ENCODE results near the gene ASAP3. TPM values are rescaled to one million over a fixed set of nuclear protein-coding genes. Genes with fewer than 3 reads are reported as not detected.
A peak's percentile ranks its signal among the peaks of the same experiment; 100 is the strongest.

The ASAP3 gene
- total RNA-seq, 1 donor from 2014 or later, result 36.4 TPM

GRCh38 chr1:23424293-23425192, 59.4 kb downstream of the ASAP3 start, which contains the start of gene TCEA3:
TCEA3 (minus strand) TSS chr1:23424748; CDS start chr1:23424633, 115 bp downstream.
- Mint-ChIP-seq H3K4me3 (ENCODE audit: unreplicated experiment) (peak within 1 kb of the TSS; percentile 84), H3K4me1 (ENCODE audit: unreplicated experiment) (peaks cover 19% of the 10 kb centered on the region), H3K27me3 (ENCODE audit: unreplicated experiment) (peaks cover 22% of the 10 kb centered on the region), H3K9me3 (ENCODE audit: unreplicated experiment) (no peaks in the 10 kb centered on the region), H3K36me3 (ENCODE audit: low read depth, unreplicated experiment) (peaks cover 19% of the 10 kb centered on the region), H3K27ac (ENCODE audit: unreplicated experiment) (peak within 1 kb of the TSS; percentile 2)
- DNase-seq (ENCODE audit: low spot score), result no peak
- no peak for TF ChIP-seq CTCF (IDR thresholded peaks at IDR 0.05; ENCODE audit: unreplicated experiment)

- peak overlapping the region; percentile 2 for H3K27ac Mint-ChIP-seq (ENCODE audit: unreplicated experiment)
- DNase-seq (ENCODE audit: low spot score), result no peak
- peaks cover 25% of the 10 kb centered on the region for H3K27me3 Mint-ChIP-seq (ENCODE audit: unreplicated experiment)
- no peak for TF ChIP-seq CTCF (IDR thresholded peaks at IDR 0.05; ENCODE audit: unreplicated experiment)
- H3K4me3 Mint-ChIP-seq (ENCODE audit: unreplicated experiment), result peak overlapping the region; percentile 78
- H3K36me3 Mint-ChIP-seq (ENCODE audit: low read depth, unreplicated experiment), result peaks cover 16% of the 10 kb centered on the region
- H3K9me3 Mint-ChIP-seq (ENCODE audit: unreplicated experiment), result no peaks in the 10 kb centered on the region
- H3K4me1 Mint-ChIP-seq (ENCODE audit: unreplicated experiment), result peaks cover 23% of the 10 kb centered on the region
These were observed 60.3 kb downstream of the ASAP3 start for GRCh38 chr1:23423415-23424292.

GRCh38 chr1:23422941-23423340, 61.0 kb downstream of the ASAP3 start:
- H3K27ac Mint-ChIP-seq (ENCODE audit: unreplicated experiment), result peak overlapping the region; percentile 2
- peaks cover 23% of the 10 kb centered on the region for H3K4me1 Mint-ChIP-seq (ENCODE audit: unreplicated experiment)
- no peaks in the 10 kb centered on the region for H3K9me3 Mint-ChIP-seq (ENCODE audit: unreplicated experiment)
- H3K4me3 Mint-ChIP-seq (ENCODE audit: unreplicated experiment), result no peak overlapping the region
- no peak for DNase-seq (ENCODE audit: low spot score)
- no peak for TF ChIP-seq CTCF (IDR thresholded peaks at IDR 0.05; ENCODE audit: unreplicated experiment)
- H3K27me3 Mint-ChIP-seq (ENCODE audit: unreplicated experiment), result peaks cover 24% of the 10 kb centered on the region
- peaks cover 11% of the 10 kb centered on the region for H3K36me3 Mint-ChIP-seq (ENCODE audit: low read depth, unreplicated experiment)

- no peak overlapping the region for H3K4me3 Mint-ChIP-seq (ENCODE audit: unreplicated experiment)
- no peak for TF ChIP-seq CTCF (IDR thresholded peaks at IDR 0.05; ENCODE audit: unreplicated experiment)
- no peak for DNase-seq (ENCODE audit: low spot score)
- H3K4me1 Mint-ChIP-seq (ENCODE audit: unreplicated experiment), result peaks cover 23% of the 10 kb centered on the region
- H3K27ac Mint-ChIP-seq (ENCODE audit: unreplicated experiment), result peak overlapping the region; percentile 9
- H3K9me3 Mint-ChIP-seq (ENCODE audit: unreplicated experiment), result no peaks in the 10 kb centered on the region
- peaks cover 22% of the 10 kb centered on the region for H3K27me3 Mint-ChIP-seq (ENCODE audit: unreplicated experiment)
- peaks cover 9% of the 10 kb centered on the region for H3K36me3 Mint-ChIP-seq (ENCODE audit: low read depth, unreplicated experiment)
These were observed 61.6 kb downstream of the ASAP3 start for GRCh38 chr1:23422241-23422877.

Data from endothelial cell (in vitro differentiated cells).